ENCODE data around the gene COL6A2. TPM values are rescaled to one million over a fixed set of nuclear protein-coding genes. Genes with fewer than 3 reads are reported as not detected.

Gene COL6A2
- total RNA-seq, 1 experiment from 2014 or later: 87.0 TPM

DNA sequence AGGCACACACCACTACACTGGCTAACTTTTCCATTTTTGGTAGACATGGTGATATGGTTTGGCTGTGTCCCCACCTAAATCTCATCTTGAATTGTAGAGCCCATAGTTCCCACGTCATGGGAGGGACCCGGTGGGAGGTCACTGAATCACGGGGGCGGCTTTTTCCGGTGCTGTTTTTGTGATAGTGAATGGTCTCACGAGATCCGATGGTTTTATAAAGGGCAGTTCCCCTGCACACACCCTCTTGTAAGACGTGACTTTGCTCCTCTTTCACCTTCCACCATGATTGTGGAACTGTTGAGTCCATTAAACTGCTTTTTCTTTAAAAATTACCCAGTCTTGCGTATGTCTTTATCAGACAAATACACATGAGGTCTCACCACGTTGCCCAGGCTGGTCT lies 58.8 kb downstream of the COL6A2 start:
- no peak overlapping the region for H2AFZ ChIP-seq (ENCODE audit: low read depth, low read length, poor library complexity, severe bottlenecking)
- H3K79me2 ChIP-seq (ENCODE audit: insufficient read depth, low read length): no peaks in the 10 kb centered on the region
- H3K27me3 ChIP-seq (ENCODE audit: insufficient read depth, low read length): no peaks in the 10 kb centered on the region
- ChIA-PET CTCF (no interaction called here), POLR2A (interaction anchor here (0.6 kb wide), 1 partner anchor 13 kb away, joined by 3 read pairs; no protein-coding TSS in a partner anchor), RAD21 (ENCODE audit: low non-redundant PET in 1 of 2, low total read pairs in 2 of 2, uncharacterized antibody in 2 of 2, unreplicated experiment in 2 of 2) (no interaction called here)
- TF ChIP-seq ZFX (IDR thresholded peaks at IDR 0.05): no peak
- TF ChIP-seq SIN3A (IDR thresholded peaks at IDR 0.05; ENCODE audit: low read depth): no peak
- no peak for TF ChIP-seq FOSL1 (IDR thresholded peaks at IDR 0.05; ENCODE audit: low read depth)
- TF ChIP-seq ATF3 (IDR thresholded peaks at IDR 0.05): no peak
- no peak for TF ChIP-seq EZH2phosphoT487 (IDR thresholded peaks at IDR 0.05; ENCODE audit: borderline replicate concordance)
- TF ChIP-seq, protein P1, sequence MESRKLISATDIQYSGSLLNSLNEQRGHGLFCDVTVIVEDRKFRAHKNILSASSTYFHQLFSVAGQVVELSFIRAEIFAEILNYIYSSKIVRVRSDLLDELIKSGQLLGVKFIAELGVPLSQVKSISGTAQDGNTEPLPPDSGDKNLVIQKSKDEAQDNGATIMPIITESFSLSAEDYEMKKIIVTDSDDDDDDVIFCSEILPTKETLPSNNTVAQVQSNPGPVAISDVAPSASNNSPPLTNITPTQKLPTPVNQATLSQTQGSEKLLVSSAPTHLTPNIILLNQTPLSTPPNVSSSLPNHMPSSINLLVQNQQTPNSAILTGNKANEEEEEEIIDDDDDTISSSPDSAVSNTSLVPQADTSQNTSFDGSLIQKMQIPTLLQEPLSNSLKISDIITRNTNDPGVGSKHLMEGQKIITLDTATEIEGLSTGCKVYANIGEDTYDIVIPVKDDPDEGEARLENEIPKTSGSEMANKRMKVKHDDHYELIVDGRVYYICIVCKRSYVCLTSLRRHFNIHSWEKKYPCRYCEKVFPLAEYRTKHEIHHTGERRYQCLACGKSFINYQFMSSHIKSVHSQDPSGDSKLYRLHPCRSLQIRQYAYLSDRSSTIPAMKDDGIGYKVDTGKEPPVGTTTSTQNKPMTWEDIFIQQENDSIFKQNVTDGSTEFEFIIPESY (IDR thresholded peaks at IDR 0.05; ENCODE audit: extremely low read depth, insufficient replicate concordance, low read length): no peak
- TF ChIP-seq POLR2AphosphoS5 (IDR thresholded peaks at IDR 0.05; ENCODE audit: low read depth, low read length): no peak
- TF ChIP-seq ELF1 (IDR thresholded peaks at IDR 0.05; ENCODE audit: borderline replicate concordance, low read depth): no peak
- no peak for TF ChIP-seq TCF7L2 (IDR thresholded peaks at IDR 0.05; ENCODE audit: borderline replicate concordance, extremely low read depth, insufficient read depth, insufficient read length)
- no peak for TF ChIP-seq CEBPB (IDR thresholded peaks at IDR 0.05; ENCODE audit: low read depth)
- TF ChIP-seq JUND (IDR thresholded peaks at IDR 0.05): no peak
- no peak for TF ChIP-seq EGR1 (IDR thresholded peaks at IDR 0.05; ENCODE audit: low read depth)
- no peak for TF ChIP-seq SRF (IDR thresholded peaks at IDR 0.05; ENCODE audit: low read depth)
- no peak for TF ChIP-seq SP1 (IDR thresholded peaks at IDR 0.05; ENCODE audit: low read depth)
- TF ChIP-seq CTCF (IDR thresholded peaks at IDR 0.05 in 2 of 3, conservative IDR thresholded peaks at IDR 0.05 in 1 of 3; ENCODE audit: borderline replicate concordance in 1 of 3, insufficient read depth in 1 of 3, low read depth in 2 of 3, low read length in 2 of 3): no peak
- no peak overlapping the region for H3K4me2 ChIP-seq (ENCODE audit: low read length)
- no TSS peak for BruUV-seq (replicated peaks)
- ATAC-seq (no peak), DNase-seq (ENCODE audit: low read depth, low spot score) (no peak)
- no peak overlapping the region for H3K4me3 ChIP-seq (replicated peaks in 1 of 2; ENCODE audit: low read depth in 1 of 2, low read length in 2 of 2)
- H3K36me3 ChIP-seq (ENCODE audit: control insufficient read depth in 1 of 2, insufficient read depth in 2 of 2, low read length in 2 of 2): no peaks in the 10 kb centered on the region
- no peak overlapping the region for H3K27ac ChIP-seq (ENCODE audit: low read depth, low read length)
- no peaks in the 10 kb centered on the region for H3K9me2 ChIP-seq (ENCODE audit: insufficient read depth)
- intact Hi-C loops (cut with micrococcal nuclease): no loop called here
- no peaks in the 10 kb centered on the region for H4K20me1 ChIP-seq (ENCODE audit: insufficient read depth)
- H3K4me1 ChIP-seq (ENCODE audit: control insufficient read depth in 1 of 2, insufficient read depth in 2 of 2, low read length in 2 of 2): peaks cover 7 to 8% of the 10 kb centered on the region in 2 experiments; a peak in 3 of 4 replicates
- no peak overlapping the region for H3K9ac ChIP-seq (ENCODE audit: low read length)
- no peaks in the 10 kb centered on the region for H3K9me3 ChIP-seq (ENCODE audit: control insufficient read depth in 1 of 2, insufficient read depth in 1 of 2, low read depth in 1 of 2, low read length in 2 of 2)

Data from HCT116 (cell line).